ENCODE results near the gene TSKU.

DNA sequence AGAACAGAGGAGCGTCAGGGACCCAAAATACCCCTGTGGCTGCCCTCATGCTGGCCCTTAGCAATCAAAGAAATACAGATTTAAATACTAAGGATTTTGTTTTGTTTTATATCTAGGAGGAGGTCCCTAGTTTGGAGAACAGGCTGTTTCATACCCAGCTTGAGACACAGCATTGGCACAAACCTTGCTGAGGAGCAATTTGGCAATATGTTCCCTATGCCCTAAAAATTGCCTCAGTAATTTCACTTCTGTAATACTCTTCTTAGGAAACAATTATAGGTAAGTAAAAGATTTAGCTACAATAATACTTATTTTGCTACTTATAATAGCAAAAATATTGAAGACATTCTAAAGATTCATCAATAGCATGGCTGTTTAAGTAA lies 37.0 kb downstream of the TSKU start:
- TF ChIP-seq EP300 (IDR thresholded peaks at IDR 0.05; ENCODE audit: low read depth): no peak
- no peak for TF ChIP-seq POLR2AphosphoS5 (IDR thresholded peaks at IDR 0.05)
- TF ChIP-seq, protein P1, sequence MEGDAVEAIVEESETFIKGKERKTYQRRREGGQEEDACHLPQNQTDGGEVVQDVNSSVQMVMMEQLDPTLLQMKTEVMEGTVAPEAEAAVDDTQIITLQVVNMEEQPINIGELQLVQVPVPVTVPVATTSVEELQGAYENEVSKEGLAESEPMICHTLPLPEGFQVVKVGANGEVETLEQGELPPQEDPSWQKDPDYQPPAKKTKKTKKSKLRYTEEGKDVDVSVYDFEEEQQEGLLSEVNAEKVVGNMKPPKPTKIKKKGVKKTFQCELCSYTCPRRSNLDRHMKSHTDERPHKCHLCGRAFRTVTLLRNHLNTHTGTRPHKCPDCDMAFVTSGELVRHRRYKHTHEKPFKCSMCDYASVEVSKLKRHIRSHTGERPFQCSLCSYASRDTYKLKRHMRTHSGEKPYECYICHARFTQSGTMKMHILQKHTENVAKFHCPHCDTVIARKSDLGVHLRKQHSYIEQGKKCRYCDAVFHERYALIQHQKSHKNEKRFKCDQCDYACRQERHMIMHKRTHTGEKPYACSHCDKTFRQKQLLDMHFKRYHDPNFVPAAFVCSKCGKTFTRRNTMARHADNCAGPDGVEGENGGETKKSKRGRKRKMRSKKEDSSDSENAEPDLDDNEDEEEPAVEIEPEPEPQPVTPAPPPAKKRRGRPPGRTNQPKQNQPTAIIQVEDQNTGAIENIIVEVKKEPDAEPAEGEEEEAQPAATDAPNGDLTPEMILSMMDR (IDR thresholded peaks at IDR 0.05): no peak
- TF ChIP-seq POLR2A (IDR thresholded peaks at IDR 0.05): no peak

All from transverse colon (tissue), 4 donors.